Astrocyte of the cerebellum (primary cell): ENCODE data around the gene IKBIP.

Source experiments
- DNase-seq: peaks from one replicate; pipeline ENCODE4 v3.0.0-alpha.2; 2011; ENCODE audit warnings: low read depth
- H3K4me3 ChIP-seq: 2 replicates; pipeline ENCODE4 v1.5.1; 2011; ENCODE audit warnings: mild to moderate bottlenecking, low read depth, low read length, moderate library complexity
- CTCF ChIP-seq: IDR thresholded peaks from 2 replicates; pipeline ENCODE4 v1.5.1; 2012; ENCODE audit warnings: low read length, low read depth, moderate library complexity, mild to moderate bottlenecking; ENCODE audit errors: missing control alignments
- in situ Hi-C: cut with HindIII; loops from 2 replicates; pipeline ENCODE4 v1.10.0; 2017; ENCODE audit warnings: low sequenced_read_pairs

Gene IKBIP

GRCh38 chr12:98638009-98638408, 6.6 kb downstream of the IKBIP start:
- TF ChIP-seq CTCF, result no peak
- in situ Hi-C loops, result no loop called here
- no peak overlapping the region for H3K4me3 ChIP-seq
- no peak for DNase-seq

DNA sequence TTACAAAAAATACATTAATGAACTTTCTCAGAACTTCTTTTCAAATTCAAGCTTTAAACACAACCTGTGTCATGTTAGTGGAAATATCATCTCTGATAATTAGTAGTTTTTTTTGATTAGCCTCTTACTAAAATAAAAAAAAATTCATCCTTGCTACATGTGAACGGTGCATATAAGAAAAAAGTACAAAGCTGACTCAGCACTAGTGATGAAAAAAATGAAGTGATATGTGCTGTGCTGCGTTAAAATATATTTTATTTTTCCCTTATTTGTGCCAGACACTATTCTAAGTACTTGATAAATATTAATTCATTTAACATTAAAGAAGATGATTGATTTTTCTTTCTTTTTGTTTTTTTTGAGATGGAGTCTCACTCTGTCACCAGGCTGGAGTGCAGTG, 7.5 kb downstream of the IKBIP start:
- in situ Hi-C loops, result no loop called here
- no peak for DNase-seq
- no peak for TF ChIP-seq CTCF
- no peak overlapping the region for H3K4me3 ChIP-seq

- peak; percentile 73 for DNase-seq
- H3K4me3 ChIP-seq, result no peak overlapping the region
- no peak for TF ChIP-seq CTCF
- in situ Hi-C loops, result no loop called here
These were observed 8.8 kb downstream of the IKBIP start for GRCh38 chr12:98635657-98636323.

DNA sequence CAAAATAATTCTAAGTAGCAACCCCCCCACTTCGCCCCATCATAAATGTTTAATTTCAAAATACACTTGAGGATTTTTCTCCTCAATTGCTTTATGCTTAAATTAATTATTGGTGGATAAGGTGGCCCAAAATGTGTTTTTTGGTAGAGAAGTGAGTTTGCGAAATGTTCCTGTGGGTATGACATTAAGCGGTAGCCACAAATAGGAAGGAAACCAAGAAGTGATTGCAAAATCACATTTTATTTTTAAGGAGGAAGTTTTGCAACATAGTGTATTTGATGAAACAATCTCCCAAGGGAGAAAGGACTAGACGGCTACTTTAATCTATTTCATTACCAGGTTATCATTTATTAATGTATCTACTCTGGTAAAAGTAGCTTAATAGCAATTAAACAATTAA, 25.6 kb downstream of the IKBIP start:
- H3K4me3 ChIP-seq, result no peak overlapping the region
- TF ChIP-seq CTCF, result no peak
- no peak for DNase-seq
- in situ Hi-C loops, result no loop called here

DNA sequence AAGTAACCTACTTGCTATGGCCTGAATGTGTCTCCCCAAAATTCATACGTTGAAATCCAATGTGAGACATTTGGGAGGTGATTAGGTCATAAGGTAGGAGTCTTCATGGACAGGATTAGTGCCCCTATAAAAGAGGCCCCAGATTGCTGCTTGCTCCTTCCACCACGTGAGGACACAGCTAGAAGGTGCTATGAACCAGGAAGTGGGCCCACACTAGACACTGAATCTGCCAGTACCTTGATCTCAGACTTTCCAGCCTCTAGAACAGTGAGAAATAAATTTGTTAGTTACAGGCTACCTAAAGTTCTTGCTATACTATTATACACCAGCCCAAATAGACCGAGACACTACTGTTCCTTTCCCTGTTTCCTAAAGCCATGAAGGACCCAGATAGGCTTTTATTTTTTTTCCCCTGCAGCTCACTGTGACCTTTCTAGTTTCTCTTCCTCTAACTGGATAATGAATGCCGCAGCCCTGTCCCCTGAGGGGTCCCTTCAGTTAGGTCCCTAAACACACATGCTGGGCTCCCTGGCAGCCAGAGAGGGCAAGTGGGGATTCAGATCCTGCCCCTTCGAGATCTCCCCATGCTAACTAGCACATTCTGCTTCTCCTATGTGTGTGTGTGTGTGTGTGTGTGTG, 31.8 kb downstream of the IKBIP start:
- H3K4me3 ChIP-seq, result no peak overlapping the region
- no peak for TF ChIP-seq CTCF
- in situ Hi-C loops, result no loop called here
- no peak for DNase-seq

DNA sequence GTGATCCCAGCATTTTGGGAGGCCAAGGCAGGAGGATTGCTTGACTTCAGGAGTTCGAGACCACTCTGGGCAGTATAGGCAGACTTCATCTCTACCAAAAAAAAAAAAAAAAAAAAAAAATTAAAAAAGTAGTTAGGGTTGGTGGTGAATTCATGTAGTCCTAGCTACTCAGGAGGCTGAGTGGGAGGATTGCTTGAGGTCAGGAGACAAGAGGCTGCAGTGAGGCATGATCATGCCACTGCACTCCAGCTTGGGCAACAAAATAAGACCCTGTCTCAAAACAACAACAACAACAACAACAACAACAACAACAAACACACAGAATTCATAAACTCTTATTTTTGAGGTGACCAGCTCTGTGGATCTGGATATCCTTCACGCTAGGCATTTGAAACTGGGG, 34.0 kb downstream of the IKBIP start:
- no peak for TF ChIP-seq CTCF
- no peak for DNase-seq
- in situ Hi-C loops, result no loop called here
- no peak overlapping the region for H3K4me3 ChIP-seq
